Measurements from ENCODE around the gene MTHFSD. TPM values are rescaled to one million over a fixed set of nuclear protein-coding genes. Genes with fewer than 3 reads are reported as not detected.

MTHFSD gene
- polyA plus RNA-seq, 1 donor from 2014 or later: 19.1 TPM

- no peaks in the 10 kb centered on the region for H3K27me3 Mint-ChIP-seq
- H3K36me3 Mint-ChIP-seq: peaks cover 7% of the 10 kb centered on the region
- H3K9me3 Mint-ChIP-seq: no peaks in the 10 kb centered on the region
- H3K27ac Mint-ChIP-seq: no peak overlapping the region
- H3K4me1 Mint-ChIP-seq: no peaks in the 10 kb centered on the region
- no peak overlapping the region for H3K4me3 Mint-ChIP-seq
Measured at GRCh38 chr16:86538196-86538780, 16.7 kb downstream of the MTHFSD start.

- no peaks in the 10 kb centered on the region for H3K27me3 Mint-ChIP-seq
- H3K27ac Mint-ChIP-seq: no peak overlapping the region
- H3K4me1 Mint-ChIP-seq: no peaks in the 10 kb centered on the region
- no peak overlapping the region for H3K4me3 Mint-ChIP-seq
- no peaks in the 10 kb centered on the region for H3K9me3 Mint-ChIP-seq
- H3K36me3 Mint-ChIP-seq: peaks cover 10% of the 10 kb centered on the region
Measured at GRCh38 chr16:86537486-86537885, 17.5 kb downstream of the MTHFSD start.

GRCh38 chr16:86536621-86537020 lies 18.4 kb downstream of the MTHFSD start:
- H3K4me1 Mint-ChIP-seq: no peaks in the 10 kb centered on the region
- H3K27ac Mint-ChIP-seq: no peak overlapping the region
- H3K27me3 Mint-ChIP-seq: no peaks in the 10 kb centered on the region
- H3K9me3 Mint-ChIP-seq: no peaks in the 10 kb centered on the region
- H3K4me3 Mint-ChIP-seq: no peak overlapping the region
- H3K36me3 Mint-ChIP-seq: peaks cover 10% of the 10 kb centered on the region

GRCh38 chr16:86534779-86535615 lies 20.0 kb downstream of the MTHFSD start:
- H3K27ac Mint-ChIP-seq: no peak overlapping the region
- H3K4me1 Mint-ChIP-seq: no peaks in the 10 kb centered on the region
- no peaks in the 10 kb centered on the region for H3K27me3 Mint-ChIP-seq
- no peaks in the 10 kb centered on the region for H3K9me3 Mint-ChIP-seq
- H3K4me3 Mint-ChIP-seq: no peak overlapping the region
- H3K36me3 Mint-ChIP-seq: peaks cover 10% of the 10 kb centered on the region

- no peak overlapping the region for H3K4me3 Mint-ChIP-seq
Measured at GRCh38 chr16:86533767-86534351, 21.2 kb downstream of the MTHFSD start.

GRCh38 chr16:86533076-86533475 lies 22.0 kb downstream of the MTHFSD start:
- Mint-ChIP-seq H3K27me3 (no peaks in the 10 kb centered on the region), H3K9me3 (no peaks in the 10 kb centered on the region)

More at GRCh38 chr16:86533767-86534351, 21.2 kb downstream of the MTHFSD start:
- H3K27me3 Mint-ChIP-seq: no peaks in the 10 kb centered on the region
- no peaks in the 10 kb centered on the region for H3K9me3 Mint-ChIP-seq
- peaks cover 5% of the 10 kb centered on the region for H3K36me3 Mint-ChIP-seq
- H3K27ac Mint-ChIP-seq: no peak overlapping the region
- no peaks in the 10 kb centered on the region for H3K4me1 Mint-ChIP-seq

GRCh38 chr16:86532526-86532815 lies 22.6 kb downstream of the MTHFSD start:
- Mint-ChIP-seq H3K4me3 (no peak overlapping the region), H3K4me1 (no peaks in the 10 kb centered on the region), H3K36me3 (peaks cover 5% of the 10 kb centered on the region), H3K27me3 (no peaks in the 10 kb centered on the region), H3K9me3 (no peaks in the 10 kb centered on the region), H3K27ac (no peak overlapping the region)

More at GRCh38 chr16:86533076-86533475, 22.0 kb downstream of the MTHFSD start:
- no peak overlapping the region for H3K4me3 Mint-ChIP-seq
- no peak overlapping the region for H3K27ac Mint-ChIP-seq
- H3K36me3 Mint-ChIP-seq: peaks cover 5% of the 10 kb centered on the region
- H3K4me1 Mint-ChIP-seq: no peaks in the 10 kb centered on the region

GRCh38 chr16:86531641-86532525 lies 23.2 kb downstream of the MTHFSD start:
- no peaks in the 10 kb centered on the region for H3K4me1 Mint-ChIP-seq
- H3K9me3 Mint-ChIP-seq: no peaks in the 10 kb centered on the region
- no peak overlapping the region for H3K27ac Mint-ChIP-seq
- no peaks in the 10 kb centered on the region for H3K27me3 Mint-ChIP-seq
- peaks cover 5% of the 10 kb centered on the region for H3K36me3 Mint-ChIP-seq
- H3K4me3 Mint-ChIP-seq: no peak overlapping the region

- no peak overlapping the region for H3K4me3 Mint-ChIP-seq
- H3K27me3 Mint-ChIP-seq: no peaks in the 10 kb centered on the region
- peaks cover 8% of the 10 kb centered on the region for H3K36me3 Mint-ChIP-seq
- H3K9me3 Mint-ChIP-seq: no peaks in the 10 kb centered on the region
- no peak overlapping the region for H3K27ac Mint-ChIP-seq
- no peaks in the 10 kb centered on the region for H3K4me1 Mint-ChIP-seq
Measured at GRCh38 chr16:86531191-86531545, 23.9 kb downstream of the MTHFSD start.

GRCh38 chr16:86530251-86531190 lies 24.5 kb downstream of the MTHFSD start:
- Mint-ChIP-seq H3K4me1 (no peaks in the 10 kb centered on the region), H3K36me3 (peaks cover 8% of the 10 kb centered on the region), H3K27me3 (no peaks in the 10 kb centered on the region), H3K9me3 (peaks cover 0 to 2% (median 0%) of the 10 kb centered on the region in 3 donors), H3K27ac (no peak overlapping the region), H3K4me3 (no peak overlapping the region)

- Mint-ChIP-seq H3K36me3 (peaks cover 8% of the 10 kb centered on the region), H3K27ac (no peak overlapping the region), H3K9me3 (peaks cover 0 to 2% (median 0%) of the 10 kb centered on the region in 3 donors), H3K27me3 (no peaks in the 10 kb centered on the region), H3K4me3 (no peak overlapping the region), H3K4me1 (no peaks in the 10 kb centered on the region)
Measured at GRCh38 chr16:86529160-86529559, 25.9 kb downstream of the MTHFSD start.

- Mint-ChIP-seq H3K9me3 (peaks cover 0 to 2% (median 0%) of the 10 kb centered on the region in 3 donors), H3K27ac (no peak overlapping the region), H3K27me3 (no peaks in the 10 kb centered on the region), H3K4me1 (no peaks in the 10 kb centered on the region), H3K36me3 (peaks cover 6% of the 10 kb centered on the region), H3K4me3 (peak overlapping the region in 1 of 4 donors; percentile 41)
Measured at GRCh38 chr16:86528061-86528929, 26.7 kb downstream of the MTHFSD start.

GRCh38 chr16:86527366-86527765 lies 27.7 kb downstream of the MTHFSD start:
- no peaks in the 10 kb centered on the region for H3K4me1 Mint-ChIP-seq
- H3K27ac Mint-ChIP-seq: no peak overlapping the region
- H3K9me3 Mint-ChIP-seq: peaks cover 0 to 2% (median 0%) of the 10 kb centered on the region in 3 donors
- H3K36me3 Mint-ChIP-seq: peaks cover 3% of the 10 kb centered on the region
- H3K4me3 Mint-ChIP-seq: no peak overlapping the region
- peaks cover 3% of the 10 kb centered on the region for H3K27me3 Mint-ChIP-seq
